RWPE2 (cell line): Measurements from ENCODE around the gene SLC2A2.

Experiments used
- ATAC-seq: fragments of 200-7000 bp; cut with Tn5 transposase; 3 replicates; pipeline ENCODE4 v1.9.1; 2021; ENCODE audit warnings: low read depth
- DNase-seq: peaks from one replicate; pipeline ENCODE4 v3.0.0-alpha.2; 2020; ENCODE audit warnings: low spot score
- H3K27ac ChIP-seq: fragments of 450-650 bp; 2 replicates; pipeline ENCODE4 v1.5.1; 2017; ENCODE audit warnings: mild to moderate bottlenecking; ENCODE audit not compliant: poor library complexity, severe bottlenecking
- H3K27me3 ChIP-seq: fragments of 250-450 bp; sonication (Bioruptor Pico); 2 replicates; pipeline ENCODE4 v1.5.1; 2021; ENCODE audit warnings: mild to moderate bottlenecking, moderate library complexity; ENCODE audit not compliant: insufficient read depth, poor library complexity, severe bottlenecking
- H3K36me3 ChIP-seq: fragments of 250-450 bp; sonication (Bioruptor Pico); 2 replicates; pipeline ENCODE4 v1.5.1; 2020; ENCODE audit warnings: low read depth, mild to moderate bottlenecking, moderate library complexity
- H3K4me1 ChIP-seq: fragments of 250-450 bp; sonication (Bioruptor Pico); 2 replicates; pipeline ENCODE4 v1.5.1; 2021; ENCODE audit warnings: mild to moderate bottlenecking, moderate library complexity; ENCODE audit not compliant: insufficient read depth, poor library complexity, severe bottlenecking
- H3K4me3 ChIP-seq: fragments of 250-450 bp; sonication (Bioruptor Pico); 2 replicates; pipeline ENCODE4 v1.5.1; 2021; ENCODE audit warnings: mild to moderate bottlenecking, moderate library complexity; ENCODE audit not compliant: severe bottlenecking
- H3K9me3 ChIP-seq: fragments of 250-450 bp; sonication (Bioruptor Pico); 2 replicates; pipeline ENCODE4 v1.5.1; 2021; ENCODE audit warnings: mild to moderate bottlenecking, moderate library complexity; ENCODE audit not compliant: severe bottlenecking
- CTCF ChIP-seq: fragments of 450-650 bp; IDR thresholded peaks from one replicate; pipeline ENCODE4 v1.5.1; 2017; ENCODE audit warnings: mild to moderate bottlenecking, moderate library complexity; ENCODE audit not compliant: poor library complexity, severe bottlenecking

SLC2A2 gene

GRCh38 chr3:171039674-171040073 is 13.2 kb upstream of the SLC2A2 start:
- Histone ChIP-seq H3K4me3 (no peak overlapping the region), H3K27me3 (no peaks in the 10 kb centered on the region), H3K36me3 (no peaks in the 10 kb centered on the region), H3K9me3 (no peaks in the 10 kb centered on the region), H3K27ac (no peak overlapping the region), H3K4me1 (no peaks in the 10 kb centered on the region)
- DNase-seq: no peak
- ATAC-seq: no peak
- no peak for TF ChIP-seq CTCF

- DNase-seq (no peak), ATAC-seq (no peak)
- H3K27ac ChIP-seq: no peak overlapping the region
- no peaks in the 10 kb centered on the region for H3K27me3 ChIP-seq
- no peak overlapping the region for H3K4me3 ChIP-seq
- H3K9me3 ChIP-seq: no peaks in the 10 kb centered on the region
- H3K4me1 ChIP-seq: no peaks in the 10 kb centered on the region
- H3K36me3 ChIP-seq: no peaks in the 10 kb centered on the region
- TF ChIP-seq CTCF: no peak
Observed at GRCh38 chr3:171038342-171038741, 11.8 kb upstream of the SLC2A2 start.

- Histone ChIP-seq H3K36me3 (no peaks in the 10 kb centered on the region), H3K9me3 (no peaks in the 10 kb centered on the region), H3K27ac (no peak overlapping the region), H3K4me3 (no peak overlapping the region), H3K27me3 (no peaks in the 10 kb centered on the region), H3K4me1 (peaks cover 3% of the 10 kb centered on the region)
- DNase-seq (no peak), ATAC-seq (peak; percentile 60; the same call in 2 of the 3 replicates)
- TF ChIP-seq CTCF: no peak
Observed at GRCh38 chr3:171028779-171029232, 2.3 kb upstream of the SLC2A2 start.

- ATAC-seq (peak; percentile 86), DNase-seq (peak; percentile 51)
- Histone ChIP-seq H3K4me3 (peak overlapping the region; percentile 4), H3K27ac (no peak overlapping the region), H3K4me1 (peaks cover 3% of the 10 kb centered on the region), H3K36me3 (no peaks in the 10 kb centered on the region), H3K9me3 (no peaks in the 10 kb centered on the region), H3K27me3 (no peaks in the 10 kb centered on the region)
- no peak for TF ChIP-seq CTCF
Observed at GRCh38 chr3:171028025-171028778, 1.7 kb upstream of the SLC2A2 start.

GRCh38 chr3:171023566-171023965 is 3.0 kb downstream of the SLC2A2 start:
- peaks cover under 1% of the 10 kb centered on the region for H3K4me1 ChIP-seq
- H3K27me3 ChIP-seq: no peaks in the 10 kb centered on the region
- H3K36me3 ChIP-seq: no peaks in the 10 kb centered on the region
- H3K27ac ChIP-seq: no peak overlapping the region
- no peaks in the 10 kb centered on the region for H3K9me3 ChIP-seq
- ATAC-seq (no peak), DNase-seq (no peak)
- TF ChIP-seq CTCF: no peak
- no peak overlapping the region for H3K4me3 ChIP-seq
